ENCODE data around the gene ASB9.

ASB9 gene

GRCh38 chrX:15271757-15272156 is 1.9 kb upstream of the ASB9 start:
- no peak for TF ChIP-seq CTCF (conservative IDR thresholded peaks at IDR 0.05)
- H3K27ac ChIP-seq, result peak overlapping the region; percentile 72

- no peak for TF ChIP-seq CTCF (conservative IDR thresholded peaks at IDR 0.05)
These were observed 763 bp downstream of the ASB9 start for GRCh38 chrX:15269120-15269519.

GRCh38 chrX:15254852-15255251 is 15.0 kb downstream of the ASB9 start:
- H3K27ac ChIP-seq, result no peak overlapping the region
- TF ChIP-seq CTCF (conservative IDR thresholded peaks at IDR 0.05), result no peak

More at GRCh38 chrX:15269120-15269519, 763 bp downstream of the ASB9 start:
- peak overlapping the region; percentile 72 for H3K27ac ChIP-seq

GRCh38 chrX:15245896-15246295 is 24.0 kb downstream of the ASB9 start:
- H3K27ac ChIP-seq, result no peak overlapping the region; the same call in 1 of the 2 replicates
- no peak for TF ChIP-seq CTCF (conservative IDR thresholded peaks at IDR 0.05)

GRCh38 chrX:15244421-15244820 is 25.5 kb downstream of the ASB9 start:
- H3K27ac ChIP-seq, result no peak overlapping the region
- no peak for TF ChIP-seq CTCF (conservative IDR thresholded peaks at IDR 0.05)

GRCh38 chrX:15242899-15243555 is 26.9 kb downstream of the ASB9 start:
- TF ChIP-seq CTCF (conservative IDR thresholded peaks at IDR 0.05), result peak; percentile 79
- peak overlapping the region; percentile 41; the same call in 1 of the 2 replicates for H3K27ac ChIP-seq

- TF ChIP-seq CTCF (conservative IDR thresholded peaks at IDR 0.05), result no peak
- no peak overlapping the region for H3K27ac ChIP-seq
These were observed 28.6 kb downstream of the ASB9 start for GRCh38 chrX:15241301-15241700.

Data from VCaP (cell line).